Heart left ventricle (tissue), 16 donors: ENCODE data around the gene DNER. TPM values are rescaled to one million over a fixed set of nuclear protein-coding genes. Genes with fewer than 3 reads are reported as not detected.

ENCODE experiments used
- ATAC-seq, 4 donors: fragments of 200-7000 bp; cut with Tn5 transposase; one replicate each; pipeline ENCODE4 v1.9.1; 2020 to 2022; ENCODE audit warnings: moderate library complexity in 4 of 4, mild to moderate bottlenecking in 3 of 4, moderate number of reproducible peaks in 1 of 4
- DNase-seq, 5 donors: peaks; one replicate each; pipeline ENCODE4 v3.0.0-alpha.2; 2020
- H3K27ac ChIP-seq, 12 donors: fragments of 200-600 bp; sonication (generic) in 4 of 12; one replicate each; pipeline versions ENCODE4 v1.5.0 to v1.8.0; 2016 to 2022; ENCODE audit warnings: mild to moderate bottlenecking in 2 of 12
- H3K27me3 ChIP-seq, 9 donors: fragments of 200-600 bp; sonication (generic) in 2 of 9; one replicate each; pipeline versions ENCODE4 v1.5.1 to v1.8.0; 2016 to 2022; ENCODE audit warnings: mild to moderate bottlenecking in 3 of 9
- H3K36me3 ChIP-seq, 9 donors: fragments of 200-600 bp; sonication (generic) in 2 of 9; one replicate each; pipeline versions ENCODE4 v1.5.0 to v1.8.0; 2018 to 2022; ENCODE audit warnings: mild to moderate bottlenecking in 2 of 9
- H3K4me1 ChIP-seq, 12 donors: fragments of 200-600 bp; sonication (generic) in 4 of 12; one replicate each; pipeline versions ENCODE4 v1.5.0 to v1.8.0; 2016 to 2022; ENCODE audit warnings: mild to moderate bottlenecking in 3 of 12
- H3K4me3 ChIP-seq, 12 donors: fragments of 200-600 bp; sonication (generic) in 4 of 12; one replicate each; pipeline versions ENCODE4 v1.5.0 to v1.8.0; 2017 to 2022; ENCODE audit warnings: mild to moderate bottlenecking in 9 of 12, moderate library complexity in 4 of 12
- H3K9me3 ChIP-seq, 12 donors: fragments of 200-600 bp; sonication (generic) in 4 of 12; one replicate each; pipeline versions ENCODE4 v1.5.0 to v1.8.0; 2016 to 2022; ENCODE audit warnings: mild to moderate bottlenecking in 1 of 12
- POLR2A ChIP-seq, 2 donors: fragments of 450-650 bp; IDR thresholded peaks; one replicate each; pipeline ENCODE4 v1.6.1; 2017; ENCODE audit warnings: antibody characterized with exemption in 2 of 2, mild to moderate bottlenecking in 2 of 2, moderate library complexity in 2 of 2
- WGBS, 4 donors: extraction: QIAGEN DNeasy Blood & Tissue Kit in 2 of 4; methylation state at CpG; one replicate each; pipeline versions ENCODE4 v1.1.5 to v1.1.7; 2013 to 2018; 5-methylcytosine and 5-hydroxymethylcytosine counted together
- intact Hi-C, 10 donors: fragments of 100-400 bp; cut with DNase I; formaldehyde crosslinking; loops; one replicate each; pipeline versions ENCODE4 v1.11.1 to v1.14.2; 2022
- polyA plus RNA-seq, 2 donors: library from polyadenylated mRNA; stranded (reverse); fragments of 200-250 nt; gene quantifications; one replicate each; pipeline ENCODE4 v1.2.3, GENCODE V29; 2013
- total RNA-seq, 9 donors: library from RNA; depleted of rRNA in 2 of 9; stranded (reverse); fragments of >200 nt in 2 of 9; fragmentation: NEBNext Ultra II Directional in 3 of 9; extraction: Animal tissue kit (Norgen Biotek cat#: 25700) in 3 of 9; gene quantifications; one replicate each; pipeline versions ENCODE4 v1.1.0 to v1.2.4, GENCODE V29; 2016 to 2023
- TF ChIP-seq, protein P1 (sequence below), 12 donors: fragments of 200-600 bp; sonication (generic) in 4 of 12; IDR thresholded peaks; one replicate each; pipeline versions ENCODE4 v1.5.0 to v1.8.0; 2018 to 2022; ENCODE audit warnings: antibody characterized with exemption in 12 of 12, mild to moderate bottlenecking in 5 of 12
- donor health status: ischemic (EF 13 %, LVEDD 7.1; RV severe dilation, severe dysfunction).
- donor health status: healthy with polysubstance abuse.
- donor health status: DM: no; HTN: yes; CAD: no.
- donor health status: DM: no; HTN: no; CAD: no.
- donor health status: ischemic (EF 25% LVEDD 6.9; RV normal size, moderate dysfunction).
- donor health status: ischemic (EF 25% LVEDD 5.7; RV mildly dilated, moderate dysfunction).
- donor health status: healthy.
- donor health status: DM: yes; HTN: yes; CAD: no.
- donor health status: ischemic (EF 35%, LVEDD 5.7; RV mildly dilated, moderate dysfunction).
- donor health status: nonischemic (EF 11% LVEDD 7.7; RV severe dilation, severe dysfunction).
- donor health status: DM: yes; HTN: yes; CAD: no.
- donor health status: PGD.
- donor health status: ischemic (EF 29% LVEDD 5.4; RV normal size, mild dysfunction).
- donor health status: nonischemic (EF 23%, LVEDD 6.1; RV moderate dilation, normal function).

Gene DNER
- total and polyA plus RNA-seq, 11 donors, result 0.19 to 3.3 (median 0.82) TPM

DNA sequence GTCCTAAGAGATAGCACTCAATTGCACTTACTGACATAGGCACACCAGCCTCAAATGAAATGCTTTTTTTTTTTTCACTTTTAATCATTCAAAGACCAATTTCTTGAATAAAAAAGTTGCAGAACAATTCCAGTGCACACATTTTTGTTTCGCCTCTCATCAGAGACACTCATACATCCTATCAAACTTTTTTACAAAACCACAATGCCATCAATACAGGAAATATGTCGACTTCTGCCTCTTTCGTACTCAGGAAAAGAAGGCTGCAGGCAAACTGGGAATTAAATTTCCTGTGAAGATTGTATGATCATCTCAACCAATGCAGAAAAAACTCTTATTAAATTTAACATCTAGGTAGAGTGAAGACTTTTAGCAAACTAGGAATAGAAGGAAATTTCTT is 112.4 kb downstream of the DNER start:
- no peaks in the 10 kb centered on the region for H3K4me1 ChIP-seq
- H3K36me3 ChIP-seq, result no peaks in the 10 kb centered on the region
- 46 to 56% (median 50%) methylated on average over 3 of the region's 3 CpGs for WGBS, 4 donors
- intact Hi-C loops, result no loop called here
- no peak overlapping the region for H3K27ac ChIP-seq
- TF ChIP-seq, protein P1, sequence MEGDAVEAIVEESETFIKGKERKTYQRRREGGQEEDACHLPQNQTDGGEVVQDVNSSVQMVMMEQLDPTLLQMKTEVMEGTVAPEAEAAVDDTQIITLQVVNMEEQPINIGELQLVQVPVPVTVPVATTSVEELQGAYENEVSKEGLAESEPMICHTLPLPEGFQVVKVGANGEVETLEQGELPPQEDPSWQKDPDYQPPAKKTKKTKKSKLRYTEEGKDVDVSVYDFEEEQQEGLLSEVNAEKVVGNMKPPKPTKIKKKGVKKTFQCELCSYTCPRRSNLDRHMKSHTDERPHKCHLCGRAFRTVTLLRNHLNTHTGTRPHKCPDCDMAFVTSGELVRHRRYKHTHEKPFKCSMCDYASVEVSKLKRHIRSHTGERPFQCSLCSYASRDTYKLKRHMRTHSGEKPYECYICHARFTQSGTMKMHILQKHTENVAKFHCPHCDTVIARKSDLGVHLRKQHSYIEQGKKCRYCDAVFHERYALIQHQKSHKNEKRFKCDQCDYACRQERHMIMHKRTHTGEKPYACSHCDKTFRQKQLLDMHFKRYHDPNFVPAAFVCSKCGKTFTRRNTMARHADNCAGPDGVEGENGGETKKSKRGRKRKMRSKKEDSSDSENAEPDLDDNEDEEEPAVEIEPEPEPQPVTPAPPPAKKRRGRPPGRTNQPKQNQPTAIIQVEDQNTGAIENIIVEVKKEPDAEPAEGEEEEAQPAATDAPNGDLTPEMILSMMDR (IDR thresholded peaks at IDR 0.05), result no peak
- TF ChIP-seq POLR2A (IDR thresholded peaks at IDR 0.05), result no peak
- ATAC-seq (no peak), DNase-seq (no peak)
- peaks cover 0 to 6% (median 0%) of the 10 kb centered on the region in 9 donors for H3K27me3 ChIP-seq
- H3K9me3 ChIP-seq, result no peaks in the 10 kb centered on the region
- no peak overlapping the region for H3K4me3 ChIP-seq

DNA sequence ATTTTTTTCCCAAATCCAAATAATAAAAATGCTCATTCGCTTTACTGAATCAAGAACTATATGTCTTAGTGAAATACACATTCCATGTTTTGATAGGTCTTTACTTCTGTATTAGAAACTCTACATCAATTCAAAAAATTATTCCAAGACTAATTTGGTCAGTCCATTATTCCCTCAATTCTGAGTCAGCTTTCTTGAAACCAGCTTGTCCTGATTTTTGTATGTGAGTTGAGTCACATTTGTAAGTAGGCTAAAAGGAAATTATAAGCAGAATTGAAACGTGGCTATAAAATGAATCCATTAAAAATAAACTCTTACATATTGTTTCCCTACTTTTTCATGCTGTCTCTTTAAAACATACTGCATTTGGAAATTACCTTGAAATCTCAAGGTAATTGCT is 113.0 kb downstream of the DNER start:
- Histone ChIP-seq H3K9me3 (no peaks in the 10 kb centered on the region), H3K27ac (no peak overlapping the region), H3K36me3 (no peaks in the 10 kb centered on the region), H3K4me1 (no peaks in the 10 kb centered on the region), H3K27me3 (peaks cover 0 to 6% (median 0%) of the 10 kb centered on the region in 9 donors), H3K4me3 (no peak overlapping the region)
- intact Hi-C loops, result no loop called here
- ATAC-seq (no peak), DNase-seq (no peak)
- TF ChIP-seq, protein P1 (IDR thresholded peaks at IDR 0.05), result no peak
- no peak for TF ChIP-seq POLR2A (IDR thresholded peaks at IDR 0.05)
- WGBS, 4 donors, result 62 to 72% (median 69%) methylated on average over 2 of the region's 2 CpGs

DNA sequence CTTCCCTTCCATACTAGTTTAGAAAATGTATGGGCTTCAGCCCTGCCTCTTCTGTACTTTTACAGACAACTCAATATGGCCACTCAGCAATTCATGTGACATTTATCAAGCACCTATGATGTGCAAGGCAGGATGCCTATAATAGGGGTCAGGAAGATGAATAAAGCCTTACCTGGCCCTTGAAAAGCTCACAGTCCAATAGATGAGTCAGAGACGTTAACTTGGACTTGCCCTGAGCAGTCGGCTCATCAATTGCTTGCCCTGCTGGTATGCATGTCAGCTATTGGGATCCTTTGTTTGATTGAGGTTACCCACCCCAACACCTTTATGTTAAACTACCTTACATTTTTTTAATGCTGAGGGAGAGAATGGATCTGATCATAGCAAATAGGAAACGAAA is 116.1 kb downstream of the DNER start:
- H3K27ac ChIP-seq, result no peak overlapping the region
- intact Hi-C loops, result no loop called here
- no peaks in the 10 kb centered on the region for H3K4me1 ChIP-seq
- H3K9me3 ChIP-seq, result no peaks in the 10 kb centered on the region
- WGBS, 4 donors, result 72 to 84% (median 81%) methylated on average over 3 of the region's 3 CpGs
- TF ChIP-seq, protein P1 (IDR thresholded peaks at IDR 0.05), result no peak
- peaks cover 0 to 4% (median 0%) of the 10 kb centered on the region in 9 donors for H3K27me3 ChIP-seq
- DNase-seq, result no peak
- H3K4me3 ChIP-seq, result no peak overlapping the region
- H3K36me3 ChIP-seq, result no peaks in the 10 kb centered on the region
- ATAC-seq, result no peak

- DNase-seq (no peak), ATAC-seq (no peak)
- Histone ChIP-seq H3K9me3 (no peaks in the 10 kb centered on the region), H3K36me3 (no peaks in the 10 kb centered on the region), H3K4me3 (no peak overlapping the region), H3K4me1 (no peaks in the 10 kb centered on the region), H3K27me3 (peaks cover 0 to 4% (median 0%) of the 10 kb centered on the region in 9 donors), H3K27ac (no peak overlapping the region)
- intact Hi-C loops, result no loop called here
- WGBS, 4 donors, result 63 to 83% (median 64%) methylated on average over 7 of the region's 7 CpGs
- TF ChIP-seq, protein P1 (IDR thresholded peaks at IDR 0.05), result no peak
- no peak for TF ChIP-seq POLR2A (IDR thresholded peaks at IDR 0.05)
Measured at GRCh38 chr2:229596796-229597195, 117.6 kb downstream of the DNER start.
